ENCODE data around the gene HOXA5.

- TF ChIP-seq CTCF (IDR thresholded peaks at IDR 0.05) (no peak), POLR2A (IDR thresholded peaks at IDR 0.05) (no peak)
Measured at GRCh38 chr7:27123007-27123476, 20.4 kb downstream of the HOXA5 start.
